Measurements from ENCODE around the gene FA2H.
A peak's percentile ranks its signal among the peaks of the same experiment; 100 is the strongest.

The FA2H gene

DNA sequence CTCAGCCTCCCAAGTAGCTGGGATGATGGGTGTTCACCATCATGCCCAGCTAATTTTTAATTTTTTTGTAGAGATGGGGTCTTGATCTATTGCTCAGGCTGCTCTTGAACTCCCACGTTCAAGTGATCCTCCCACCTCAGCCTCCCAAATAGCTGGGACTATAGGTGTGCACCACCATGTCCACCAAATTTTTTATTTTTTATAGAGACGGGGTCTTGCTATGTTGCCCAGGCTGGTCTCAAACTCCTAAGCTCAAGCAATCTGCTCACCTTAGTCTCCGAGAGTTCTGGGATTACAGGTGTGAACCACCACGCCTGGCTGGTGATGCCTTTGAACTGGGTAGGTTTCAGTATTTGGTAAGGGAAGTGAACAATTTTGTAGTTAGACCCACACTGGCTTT, 30.1 kb downstream of the FA2H start:
- Mint-ChIP-seq H3K4me3 (no peak overlapping the region), H3K36me3 (ENCODE audit: low read depth) (no peaks in the 10 kb centered on the region), H3K27me3 (ENCODE audit: low read depth, poor library complexity) (peaks cover 4% of the 10 kb centered on the region)

DNA sequence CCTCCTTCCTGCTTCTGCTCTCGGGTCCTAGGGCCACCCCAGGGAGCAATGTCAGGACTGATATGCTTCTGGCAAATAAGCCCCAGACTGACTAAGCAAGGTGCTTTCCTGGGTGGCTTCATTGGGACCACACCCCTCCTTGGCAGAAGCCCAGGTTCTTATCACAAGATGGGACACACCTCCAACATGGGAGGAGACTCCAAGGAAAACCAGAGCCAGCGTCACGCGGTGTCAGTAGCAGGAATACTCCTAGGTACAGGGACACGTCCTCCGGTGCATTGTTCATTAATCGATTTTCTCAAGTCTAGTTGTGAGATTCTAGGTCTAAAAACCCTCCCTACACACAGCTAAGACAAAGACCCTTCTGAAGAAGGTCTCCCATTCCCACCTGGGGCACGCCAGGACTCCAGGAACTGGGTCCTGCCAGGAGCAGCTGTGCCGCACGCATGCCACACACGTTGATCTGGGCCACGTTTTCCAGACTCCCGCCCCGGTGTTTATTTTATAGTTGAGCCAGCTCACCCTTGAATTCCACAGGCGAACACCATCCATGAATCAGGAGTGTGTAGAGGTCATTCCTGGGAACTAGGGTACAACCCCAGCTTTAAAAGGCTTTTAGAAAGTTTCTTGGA, 30.8 kb downstream of the FA2H start:
- TF ChIP-seq, protein P1, sequence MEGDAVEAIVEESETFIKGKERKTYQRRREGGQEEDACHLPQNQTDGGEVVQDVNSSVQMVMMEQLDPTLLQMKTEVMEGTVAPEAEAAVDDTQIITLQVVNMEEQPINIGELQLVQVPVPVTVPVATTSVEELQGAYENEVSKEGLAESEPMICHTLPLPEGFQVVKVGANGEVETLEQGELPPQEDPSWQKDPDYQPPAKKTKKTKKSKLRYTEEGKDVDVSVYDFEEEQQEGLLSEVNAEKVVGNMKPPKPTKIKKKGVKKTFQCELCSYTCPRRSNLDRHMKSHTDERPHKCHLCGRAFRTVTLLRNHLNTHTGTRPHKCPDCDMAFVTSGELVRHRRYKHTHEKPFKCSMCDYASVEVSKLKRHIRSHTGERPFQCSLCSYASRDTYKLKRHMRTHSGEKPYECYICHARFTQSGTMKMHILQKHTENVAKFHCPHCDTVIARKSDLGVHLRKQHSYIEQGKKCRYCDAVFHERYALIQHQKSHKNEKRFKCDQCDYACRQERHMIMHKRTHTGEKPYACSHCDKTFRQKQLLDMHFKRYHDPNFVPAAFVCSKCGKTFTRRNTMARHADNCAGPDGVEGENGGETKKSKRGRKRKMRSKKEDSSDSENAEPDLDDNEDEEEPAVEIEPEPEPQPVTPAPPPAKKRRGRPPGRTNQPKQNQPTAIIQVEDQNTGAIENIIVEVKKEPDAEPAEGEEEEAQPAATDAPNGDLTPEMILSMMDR (IDR thresholded peaks at IDR 0.05): no peak
- no peaks in the 10 kb centered on the region for H3K36me3 Mint-ChIP-seq (ENCODE audit: low read depth)
- H3K4me1 Mint-ChIP-seq: peaks cover 47% of the 10 kb centered on the region
- peaks cover 4% of the 10 kb centered on the region for H3K27me3 Mint-ChIP-seq (ENCODE audit: low read depth, poor library complexity)
- H3K4me3 Mint-ChIP-seq: no peak overlapping the region
- DNase-seq: no peak
- no peaks in the 10 kb centered on the region for H3K9me3 Mint-ChIP-seq
- peak overlapping the region; percentile 57 for H3K27ac Mint-ChIP-seq

More for the DNA sequence above, 30.1 kb downstream of the FA2H start:
- DNase-seq: no peak
- no peaks in the 10 kb centered on the region for H3K9me3 Mint-ChIP-seq
- TF ChIP-seq, protein P1 (IDR thresholded peaks at IDR 0.05): no peak
- peaks cover 40% of the 10 kb centered on the region for H3K4me1 Mint-ChIP-seq
- H3K27ac Mint-ChIP-seq: no peak overlapping the region

DNA sequence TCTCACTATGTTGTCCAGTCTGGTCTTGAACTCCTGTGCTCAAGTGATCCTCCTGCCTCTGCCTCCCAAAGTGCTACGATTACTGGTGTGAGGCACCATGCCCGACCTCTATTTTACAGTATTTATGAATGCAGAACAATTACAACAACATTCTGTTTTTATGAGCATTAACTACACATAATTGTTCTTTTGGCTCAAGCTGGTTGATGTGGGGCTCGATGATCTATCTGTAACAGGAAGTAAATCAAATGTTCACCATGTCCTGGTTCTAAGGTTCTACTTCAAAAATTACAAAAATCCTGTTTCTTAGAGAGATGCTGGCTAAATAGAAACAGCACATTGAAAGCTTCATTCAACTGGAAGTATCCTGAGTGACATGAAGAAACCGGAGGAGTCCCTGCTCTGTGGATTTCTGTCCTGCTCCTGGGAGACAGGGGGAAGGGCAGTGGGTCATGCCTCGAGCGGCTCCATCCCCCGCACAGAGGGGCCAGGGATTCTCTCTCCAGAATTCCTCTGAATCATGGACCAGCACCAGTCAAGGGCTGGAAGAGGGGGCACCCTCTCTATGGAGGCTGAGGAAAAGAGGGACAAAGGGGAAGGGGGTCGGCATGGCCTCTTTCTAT, 31.5 kb downstream of the FA2H start:
- H3K4me3 Mint-ChIP-seq: no peak overlapping the region
- no peaks in the 10 kb centered on the region for H3K36me3 Mint-ChIP-seq (ENCODE audit: low read depth)
- TF ChIP-seq, protein P1 (IDR thresholded peaks at IDR 0.05): no peak
- no peak overlapping the region for H3K27ac Mint-ChIP-seq
- peaks cover 54% of the 10 kb centered on the region for H3K4me1 Mint-ChIP-seq
- no peak for DNase-seq
- H3K9me3 Mint-ChIP-seq: no peaks in the 10 kb centered on the region
- H3K27me3 Mint-ChIP-seq (ENCODE audit: low read depth, poor library complexity): peaks cover 4% of the 10 kb centered on the region

DNA sequence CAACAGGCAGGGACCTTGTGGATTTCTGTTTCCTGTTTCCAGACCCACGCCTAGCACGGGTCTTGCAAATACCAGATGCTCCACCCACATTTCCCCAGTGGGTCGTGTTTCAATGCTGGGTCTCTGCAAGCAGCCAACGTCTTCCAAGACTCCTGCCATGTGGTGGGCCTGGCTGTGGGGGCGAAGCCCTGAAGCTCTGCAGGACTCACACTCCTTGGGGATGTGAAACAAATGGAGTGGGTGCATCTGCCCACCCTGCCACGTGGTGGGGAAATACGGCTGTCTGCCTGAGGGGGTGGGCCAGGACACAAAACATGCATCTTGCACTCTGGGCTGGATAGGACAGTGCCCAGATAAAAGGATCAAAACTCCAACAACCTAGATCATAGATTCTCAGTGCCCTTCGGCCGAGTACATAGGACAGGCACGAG, 32.6 kb downstream of the FA2H start:
- Mint-ChIP-seq H3K27ac (no peak overlapping the region), H3K9me3 (no peaks in the 10 kb centered on the region)
- DNase-seq: peak; percentile 25

DNA sequence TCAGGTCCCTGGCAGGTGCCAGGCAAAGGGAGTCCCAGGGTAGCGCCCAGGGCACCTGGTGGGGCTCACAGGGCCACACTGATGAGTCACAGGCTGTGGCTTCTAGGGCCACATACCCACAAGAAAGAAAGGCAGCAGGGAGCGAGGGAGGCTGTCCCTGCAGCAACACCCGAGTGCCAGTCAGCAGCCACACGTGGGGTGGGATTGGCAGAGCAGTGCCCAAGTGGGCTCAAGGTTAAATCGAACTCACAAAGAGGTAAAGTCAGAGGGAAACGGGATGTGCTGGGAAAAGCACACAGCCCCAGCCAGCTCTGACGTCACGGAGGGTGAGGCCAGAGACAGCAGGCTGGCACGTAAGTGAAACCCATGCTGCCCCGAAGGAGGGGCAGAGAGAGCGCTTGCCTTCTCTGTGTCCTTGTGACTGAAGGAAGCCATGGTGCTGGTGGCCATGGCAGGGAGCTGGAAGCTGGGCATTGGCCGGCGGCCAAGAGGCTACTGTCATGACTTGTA, 33.8 kb downstream of the FA2H start:
- Mint-ChIP-seq H3K27ac (no peak overlapping the region), H3K4me1 (peaks cover 51% of the 10 kb centered on the region), H3K36me3 (ENCODE audit: low read depth) (no peaks in the 10 kb centered on the region), H3K4me3 (no peak overlapping the region), H3K9me3 (no peaks in the 10 kb centered on the region), H3K27me3 (ENCODE audit: low read depth, poor library complexity) (no peaks in the 10 kb centered on the region)
- TF ChIP-seq, protein P1 (IDR thresholded peaks at IDR 0.05): no peak
- DNase-seq: no peak

More for the DNA sequence above, 32.6 kb downstream of the FA2H start:
- TF ChIP-seq, protein P1 (IDR thresholded peaks at IDR 0.05): no peak
- Mint-ChIP-seq H3K27me3 (ENCODE audit: low read depth, poor library complexity) (no peaks in the 10 kb centered on the region), H3K4me1 (peaks cover 55% of the 10 kb centered on the region), H3K36me3 (ENCODE audit: low read depth) (no peaks in the 10 kb centered on the region), H3K4me3 (no peak overlapping the region)

Data from nephron progenitor cell (in vitro differentiated cells).